Heart left ventricle (tissue), 16 donors: Measurements from ENCODE around the gene SLC37A1. TPM values are rescaled to one million over a fixed set of nuclear protein-coding genes. Genes with fewer than 3 reads are reported as not detected.

ENCODE experiments used
- ATAC-seq, 4 donors: fragments of 200-7000 bp; cut with Tn5 transposase; one replicate each; pipeline ENCODE4 v1.9.1; 2020 to 2022; ENCODE audit warnings: moderate library complexity in 4 of 4, mild to moderate bottlenecking in 3 of 4, moderate number of reproducible peaks in 1 of 4
- DNase-seq, 5 donors: peaks; one replicate each; pipeline ENCODE4 v3.0.0-alpha.2; 2020
- H3K27ac ChIP-seq, 12 donors: fragments of 200-600 bp; sonication (generic) in 4 of 12; one replicate each; pipeline versions ENCODE4 v1.5.0 to v1.8.0; 2016 to 2022; ENCODE audit warnings: mild to moderate bottlenecking in 2 of 12
- H3K27me3 ChIP-seq, 9 donors: fragments of 200-600 bp; sonication (generic) in 2 of 9; one replicate each; pipeline versions ENCODE4 v1.5.1 to v1.8.0; 2016 to 2022; ENCODE audit warnings: mild to moderate bottlenecking in 3 of 9
- H3K36me3 ChIP-seq, 9 donors: fragments of 200-600 bp; sonication (generic) in 2 of 9; one replicate each; pipeline versions ENCODE4 v1.5.0 to v1.8.0; 2018 to 2022; ENCODE audit warnings: mild to moderate bottlenecking in 2 of 9
- H3K4me1 ChIP-seq, 12 donors: fragments of 200-600 bp; sonication (generic) in 4 of 12; one replicate each; pipeline versions ENCODE4 v1.5.0 to v1.8.0; 2016 to 2022; ENCODE audit warnings: mild to moderate bottlenecking in 3 of 12
- H3K4me3 ChIP-seq, 12 donors: fragments of 200-600 bp; sonication (generic) in 4 of 12; one replicate each; pipeline versions ENCODE4 v1.5.0 to v1.8.0; 2017 to 2022; ENCODE audit warnings: mild to moderate bottlenecking in 9 of 12, moderate library complexity in 4 of 12
- H3K9me3 ChIP-seq, 12 donors: fragments of 200-600 bp; sonication (generic) in 4 of 12; one replicate each; pipeline versions ENCODE4 v1.5.0 to v1.8.0; 2016 to 2022; ENCODE audit warnings: mild to moderate bottlenecking in 1 of 12
- POLR2A ChIP-seq, 2 donors: fragments of 450-650 bp; IDR thresholded peaks; one replicate each; pipeline ENCODE4 v1.6.1; 2017; ENCODE audit warnings: antibody characterized with exemption in 2 of 2, mild to moderate bottlenecking in 2 of 2, moderate library complexity in 2 of 2
- WGBS, 4 donors: extraction: QIAGEN DNeasy Blood & Tissue Kit in 2 of 4; methylation state at CpG; one replicate each; pipeline versions ENCODE4 v1.1.5 to v1.1.7; 2013 to 2018; 5-methylcytosine and 5-hydroxymethylcytosine counted together
- intact Hi-C, 10 donors: fragments of 100-400 bp; cut with DNase I; formaldehyde crosslinking; loops; one replicate each; pipeline versions ENCODE4 v1.11.1 to v1.14.2; 2022
- polyA plus RNA-seq, 2 donors: library from polyadenylated mRNA; stranded (reverse); fragments of 200-250 nt; gene quantifications; one replicate each; pipeline ENCODE4 v1.2.3, GENCODE V29; 2013
- total RNA-seq, 9 donors: library from RNA; depleted of rRNA in 2 of 9; stranded (reverse); fragments of >200 nt in 2 of 9; fragmentation: NEBNext Ultra II Directional in 3 of 9; extraction: Animal tissue kit (Norgen Biotek cat#: 25700) in 3 of 9; gene quantifications; one replicate each; pipeline versions ENCODE4 v1.1.0 to v1.2.4, GENCODE V29; 2016 to 2023
- TF ChIP-seq, protein P1 (sequence below), 12 donors: fragments of 200-600 bp; sonication (generic) in 4 of 12; IDR thresholded peaks; one replicate each; pipeline versions ENCODE4 v1.5.0 to v1.8.0; 2018 to 2022; ENCODE audit warnings: antibody characterized with exemption in 12 of 12, mild to moderate bottlenecking in 5 of 12
- donor health status: ischemic (EF 13 %, LVEDD 7.1; RV severe dilation, severe dysfunction).
- donor health status: healthy with polysubstance abuse.
- donor health status: DM: no; HTN: yes; CAD: no.
- donor health status: DM: no; HTN: no; CAD: no.
- donor health status: ischemic (EF 25% LVEDD 6.9; RV normal size, moderate dysfunction).
- donor health status: ischemic (EF 25% LVEDD 5.7; RV mildly dilated, moderate dysfunction).
- donor health status: healthy.
- donor health status: DM: yes; HTN: yes; CAD: no.
- donor health status: ischemic (EF 35%, LVEDD 5.7; RV mildly dilated, moderate dysfunction).
- donor health status: nonischemic (EF 11% LVEDD 7.7; RV severe dilation, severe dysfunction).
- donor health status: DM: yes; HTN: yes; CAD: no.
- donor health status: PGD.
- donor health status: ischemic (EF 29% LVEDD 5.4; RV normal size, mild dysfunction).
- donor health status: nonischemic (EF 23%, LVEDD 6.1; RV moderate dilation, normal function).

The SLC37A1 gene
- total and polyA plus RNA-seq, 11 donors = 2.2 to 13.0 (median 3.8) TPM

DNA sequence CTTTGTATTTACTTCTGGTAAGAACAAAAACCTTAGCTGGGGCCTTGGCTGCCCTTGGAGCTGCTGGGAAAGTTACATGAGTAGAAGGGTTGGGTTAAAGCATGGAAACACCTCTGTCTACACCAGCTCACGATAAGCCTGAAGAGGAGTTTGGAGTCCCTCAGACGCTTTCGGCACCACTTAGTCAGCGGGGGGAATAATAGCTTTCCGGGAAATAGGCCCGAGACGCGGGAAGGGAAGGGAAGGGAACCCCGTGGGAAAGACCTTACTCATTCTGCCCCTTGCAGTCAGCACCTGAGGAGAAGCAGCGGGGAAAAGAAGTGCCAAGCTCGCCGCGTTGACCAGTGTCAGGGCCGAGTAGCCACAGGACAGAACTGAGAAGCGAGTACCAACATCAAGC lies 73.4 kb downstream of the SLC37A1 start:
- H3K27ac ChIP-seq = no peak overlapping the region
- TF ChIP-seq, protein P1, sequence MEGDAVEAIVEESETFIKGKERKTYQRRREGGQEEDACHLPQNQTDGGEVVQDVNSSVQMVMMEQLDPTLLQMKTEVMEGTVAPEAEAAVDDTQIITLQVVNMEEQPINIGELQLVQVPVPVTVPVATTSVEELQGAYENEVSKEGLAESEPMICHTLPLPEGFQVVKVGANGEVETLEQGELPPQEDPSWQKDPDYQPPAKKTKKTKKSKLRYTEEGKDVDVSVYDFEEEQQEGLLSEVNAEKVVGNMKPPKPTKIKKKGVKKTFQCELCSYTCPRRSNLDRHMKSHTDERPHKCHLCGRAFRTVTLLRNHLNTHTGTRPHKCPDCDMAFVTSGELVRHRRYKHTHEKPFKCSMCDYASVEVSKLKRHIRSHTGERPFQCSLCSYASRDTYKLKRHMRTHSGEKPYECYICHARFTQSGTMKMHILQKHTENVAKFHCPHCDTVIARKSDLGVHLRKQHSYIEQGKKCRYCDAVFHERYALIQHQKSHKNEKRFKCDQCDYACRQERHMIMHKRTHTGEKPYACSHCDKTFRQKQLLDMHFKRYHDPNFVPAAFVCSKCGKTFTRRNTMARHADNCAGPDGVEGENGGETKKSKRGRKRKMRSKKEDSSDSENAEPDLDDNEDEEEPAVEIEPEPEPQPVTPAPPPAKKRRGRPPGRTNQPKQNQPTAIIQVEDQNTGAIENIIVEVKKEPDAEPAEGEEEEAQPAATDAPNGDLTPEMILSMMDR (IDR thresholded peaks at IDR 0.05) = no peak
- no peak for TF ChIP-seq POLR2A (IDR thresholded peaks at IDR 0.05)
- WGBS, 4 donors = 75 to 92% (median 80%) methylated on average over 15 of the region's 15 CpGs
- H3K27me3 ChIP-seq = no peaks in the 10 kb centered on the region
- DNase-seq = no peak
- no peaks in the 10 kb centered on the region for H3K9me3 ChIP-seq
- H3K36me3 ChIP-seq = no peaks in the 10 kb centered on the region
- intact Hi-C loops = no loop called here
- H3K4me1 ChIP-seq = no peaks in the 10 kb centered on the region
- ATAC-seq = no peak
- H3K4me3 ChIP-seq = no peak overlapping the region

DNA sequence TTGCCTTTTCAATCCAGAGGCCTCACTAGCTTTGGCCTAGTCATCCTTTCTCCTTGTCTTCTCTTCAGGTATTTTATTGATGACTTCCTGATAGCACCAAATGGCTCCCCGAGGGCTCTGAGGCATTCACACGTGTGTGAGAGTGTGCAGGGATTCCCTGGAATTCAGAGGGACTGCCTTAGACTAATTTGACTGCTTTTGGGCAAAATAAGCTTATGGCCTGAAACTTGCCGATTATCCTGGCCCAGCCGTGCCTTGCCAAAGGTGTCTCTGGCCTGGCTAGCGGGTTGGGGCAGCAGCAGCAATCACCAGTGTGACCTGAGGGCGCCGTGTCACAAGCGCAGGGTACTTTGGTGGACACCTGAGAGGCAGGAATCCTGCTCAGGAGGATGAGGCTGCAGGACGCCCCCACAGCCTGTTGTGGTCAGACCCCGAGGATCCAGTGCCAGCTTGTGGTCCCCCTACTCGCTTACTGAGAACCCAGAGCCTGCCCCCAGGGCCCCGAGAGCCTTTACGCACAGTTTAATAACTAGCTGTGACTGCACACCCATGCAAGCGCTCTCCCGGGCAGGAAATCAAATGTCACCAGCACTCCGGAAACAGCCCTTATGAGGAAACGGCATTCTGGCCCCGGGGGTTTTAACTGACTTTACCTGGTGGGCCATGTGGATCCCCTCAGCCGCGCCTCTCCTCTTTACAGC lies 76.9 kb downstream of the SLC37A1 start:
- 51 to 71% (median 67%) methylated on average over 14 to 20 of the region's 20 CpGs for WGBS, 4 donors
- no peak for TF ChIP-seq POLR2A (IDR thresholded peaks at IDR 0.05)
- TF ChIP-seq, protein P1 (IDR thresholded peaks at IDR 0.05) = no peak
- DNase-seq (no peak), ATAC-seq (no peak)
- peaks cover 0 to 7% (median 4%) of the 10 kb centered on the region in 12 donors for H3K4me1 ChIP-seq
- intact Hi-C loops = loop anchor here in 5 of 10 donors (1.0 to 10.0 kb wide), 7 partner anchors 54 to 242 kb away; partner anchors contain the start of gene PDE9A (in 2 of the 5)
- no peaks in the 10 kb centered on the region for H3K9me3 ChIP-seq
- H3K36me3 ChIP-seq = no peaks in the 10 kb centered on the region
- no peak overlapping the region for H3K4me3 ChIP-seq
- peaks cover 0 to 21% (median 0%) of the 10 kb centered on the region in 9 donors for H3K27me3 ChIP-seq
- no peak overlapping the region for H3K27ac ChIP-seq

DNA sequence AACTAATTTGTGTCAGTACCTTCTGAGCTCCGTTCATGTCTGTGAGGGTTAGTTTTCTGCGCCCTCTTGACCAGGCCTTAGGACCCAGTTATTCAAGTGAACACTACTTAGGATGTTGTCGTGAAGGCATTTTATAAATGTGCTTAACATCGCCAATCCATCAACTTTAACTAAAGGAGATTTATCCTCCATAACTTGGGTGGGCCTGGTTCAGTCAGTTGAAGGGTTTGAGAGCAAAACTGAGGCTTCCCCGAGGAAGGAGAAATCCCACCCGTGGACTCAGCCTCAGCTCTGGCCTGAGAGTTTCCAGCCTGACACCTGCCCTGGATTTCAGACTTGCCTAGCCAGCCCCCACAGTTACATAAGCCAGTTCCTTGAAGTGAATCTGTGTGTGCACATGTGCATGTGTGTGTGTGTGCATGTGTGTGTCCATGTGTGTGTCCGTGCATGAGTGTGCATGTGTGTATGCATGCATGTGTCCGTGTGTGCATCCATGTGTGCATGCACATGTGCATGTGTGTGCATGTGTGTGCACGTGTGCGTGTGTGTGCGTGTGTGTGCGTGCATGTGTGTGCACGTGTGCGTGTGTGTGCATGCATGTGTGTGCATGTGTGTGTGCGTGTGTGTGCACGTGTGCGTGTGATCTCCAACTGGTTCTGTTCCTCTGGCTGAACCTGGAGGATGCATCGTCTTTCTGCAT lies 77.7 kb downstream of the SLC37A1 start:
- intact Hi-C loops = loop anchor here in 5 of 10 donors (1.0 to 10.0 kb wide), 7 partner anchors 53 to 241 kb away; partner anchors contain the start of gene PDE9A (in 2 of the 5)
- no peaks in the 10 kb centered on the region for H3K36me3 ChIP-seq
- H3K4me1 ChIP-seq = peaks cover 0 to 7% (median 4%) of the 10 kb centered on the region in 12 donors
- DNase-seq = no peak
- no peak overlapping the region for H3K27ac ChIP-seq
- TF ChIP-seq, protein P1 (IDR thresholded peaks at IDR 0.05) = no peak
- TF ChIP-seq POLR2A (IDR thresholded peaks at IDR 0.05) = no peak
- 61 to 87% (median 84%) methylated on average over 16 to 18 of the region's 18 CpGs for WGBS, 4 donors
- H3K9me3 ChIP-seq = no peaks in the 10 kb centered on the region
- no peak overlapping the region for H3K4me3 ChIP-seq
- peaks cover 0 to 21% (median 0%) of the 10 kb centered on the region in 9 donors for H3K27me3 ChIP-seq
- no peak for ATAC-seq
